ENCODE data around the gene SLC27A5.

- TF ChIP-seq POLR2A (IDR thresholded peaks at IDR 0.05) (peak; percentile 44), CTCF (IDR thresholded peaks at IDR 0.05) (peak in 3 of 4 experiments; percentile 8 to 39 (median 37))
These were observed 12.5 kb downstream of the SLC27A5 start for GRCh38 chr19:58499021-58499927.

Data from prostate gland (tissue), 2 donors.